Nephron (organoid): ENCODE data around the gene NRARP.

Experiments used
- H3K27ac Mint-ChIP-seq, 3 experiments: 2 replicates each; pipeline ENCODE4 v1.8.0; 2020; ENCODE audit warnings: mixed read lengths in 3 of 3, mild to moderate bottlenecking in 2 of 3, moderate library complexity in 1 of 3
- H3K27me3 Mint-ChIP-seq: 2 replicates; pipeline ENCODE4 v1.8.0; 2021; ENCODE audit warnings: low read depth, mild to moderate bottlenecking, moderate library complexity, mixed read lengths
- H3K36me3 Mint-ChIP-seq: 2 replicates; pipeline ENCODE4 v1.8.0; 2020; ENCODE audit warnings: low read depth, mixed read lengths
- H3K4me1 Mint-ChIP-seq: 2 replicates; pipeline ENCODE4 v1.8.0; 2020; ENCODE audit warnings: mixed read lengths
- H3K4me3 Mint-ChIP-seq, 3 experiments: 2 replicates each; pipeline ENCODE4 v1.8.0; 2020; ENCODE audit warnings: mild to moderate bottlenecking in 3 of 3, mixed read lengths in 3 of 3, moderate library complexity in 2 of 3
- H3K9me3 Mint-ChIP-seq: 2 replicates; pipeline ENCODE4 v1.8.0; 2020; ENCODE audit warnings: mixed read lengths
- CTCF ChIP-seq, 3 experiments: fragments of 200-600 bp; sonication (generic); IDR thresholded peaks; one replicate each; pipeline ENCODE4 v1.5.0; 2021; ENCODE audit warnings: antibody characterized with exemption in 3 of 3; ENCODE audit not compliant: unreplicated experiment in 3 of 3

Gene NRARP

GRCh38 chr9:137251490-137252268, 50.4 kb downstream of the NRARP start:
- no peaks in the 10 kb centered on the region for H3K27me3 Mint-ChIP-seq
- peak overlapping the region in 1 of 3 experiments; percentile 35 for H3K27ac Mint-ChIP-seq
- TF ChIP-seq CTCF (IDR thresholded peaks at IDR 0.05; ENCODE audit: unreplicated experiment in 3 of 3), result no peak
- no peaks in the 10 kb centered on the region for H3K36me3 Mint-ChIP-seq
- no peaks in the 10 kb centered on the region for H3K9me3 Mint-ChIP-seq
- peaks cover 5% of the 10 kb centered on the region for H3K4me1 Mint-ChIP-seq
- no peak overlapping the region for H3K4me3 Mint-ChIP-seq

GRCh38 chr9:137251194-137251461, 50.9 kb downstream of the NRARP start, which contains the start of gene STPG3:
Gene STPG3, plus strand, starts transcription at chr9:137251286. Its CDS starts 1 bp downstream, at chr9:137251287.
- H3K9me3 Mint-ChIP-seq, result no peaks in the 10 kb centered on the region
- H3K4me1 Mint-ChIP-seq, result peaks cover 5% of the 10 kb centered on the region
- TF ChIP-seq CTCF (IDR thresholded peaks at IDR 0.05; ENCODE audit: unreplicated experiment in 3 of 3), result no peak
- peak within 1 kb of the TSS in 2 of 3 experiments; percentile 31 to 35 for H3K27ac Mint-ChIP-seq
- H3K4me3 Mint-ChIP-seq, result peak within 1 kb of the TSS in 2 of 3 experiments; percentile 55
- H3K36me3 Mint-ChIP-seq, result no peaks in the 10 kb centered on the region
- no peaks in the 10 kb centered on the region for H3K27me3 Mint-ChIP-seq

- no peak overlapping the region for H3K4me3 Mint-ChIP-seq
- no peaks in the 10 kb centered on the region for H3K36me3 Mint-ChIP-seq
- peaks cover 5% of the 10 kb centered on the region for H3K4me1 Mint-ChIP-seq
- no peaks in the 10 kb centered on the region for H3K9me3 Mint-ChIP-seq
- TF ChIP-seq CTCF (IDR thresholded peaks at IDR 0.05; ENCODE audit: unreplicated experiment in 3 of 3), result no peak
- H3K27ac Mint-ChIP-seq, result peak overlapping the region in 1 of 3 experiments; percentile 31
- H3K27me3 Mint-ChIP-seq, result no peaks in the 10 kb centered on the region
These were observed 51.5 kb downstream of the NRARP start for GRCh38 chr9:137250329-137251193.
